BLaER1 (cell line): ENCODE results near the gene FBRSL1.

Experiments used
- H3K27ac ChIP-seq: shearing (Covaris generic); formaldehyde crosslinking; 2 replicates; pipeline ENCODE4 v1.8.1; 2022
- H3K27me3 ChIP-seq: shearing (Covaris generic); formaldehyde crosslinking; 2 replicates; pipeline ENCODE4 v1.8.1; 2022
- H3K36me3 ChIP-seq: shearing (Covaris generic); formaldehyde crosslinking; 2 replicates; pipeline ENCODE4 v1.8.1; 2022
- H3K4me1 ChIP-seq: shearing (Covaris generic); formaldehyde crosslinking; 2 replicates; pipeline ENCODE4 v1.8.1; 2022
- H3K4me2 ChIP-seq: shearing (Covaris generic); formaldehyde crosslinking; 2 replicates; pipeline ENCODE4 v1.8.1; 2022
- H3K4me3 ChIP-seq: shearing (Covaris generic); formaldehyde crosslinking; 2 replicates; pipeline ENCODE4 v1.8.1; 2022
- H3K9ac ChIP-seq: shearing (Covaris generic); formaldehyde crosslinking; 2 replicates; pipeline ENCODE4 v1.8.1; 2022
- H3K9me3 ChIP-seq: shearing (Covaris generic); formaldehyde crosslinking; 2 replicates; pipeline ENCODE4 v1.8.1; 2022
- H4K20me1 ChIP-seq: shearing (Covaris generic); formaldehyde crosslinking; 2 replicates; pipeline ENCODE4 v1.8.1; 2022
- Cebpa-rat ChIP-seq: shearing (Covaris generic); IDR thresholded peaks from 2 replicates; pipeline ENCODE4 v1.8.1; 2022

Gene FBRSL1

GRCh38 chr12:132477017-132477702 lies 12.8 kb upstream of the FBRSL1 start:
- Histone ChIP-seq H3K4me2 (peak overlapping the region; percentile 94), H3K9me3 (no peaks in the 10 kb centered on the region), H3K4me1 (peaks cover 73% of the 10 kb centered on the region), H3K4me3 (peak overlapping the region; percentile 52), H4K20me1 (no peaks in the 10 kb centered on the region), H3K27me3 (no peaks in the 10 kb centered on the region), H3K9ac (peak overlapping the region; percentile 64; the same call in 1 of the 2 replicates), H3K36me3 (no peaks in the 10 kb centered on the region), H3K27ac (peak overlapping the region; percentile 84)
- no peak for TF ChIP-seq Cebpa-rat

GRCh38 chr12:132477703-132478432 lies 12.1 kb upstream of the FBRSL1 start:
- Histone ChIP-seq H3K4me3 (no peak overlapping the region), H3K27me3 (no peaks in the 10 kb centered on the region)

GRCh38 chr12:132478433-132478803 lies 11.5 kb upstream of the FBRSL1 start:
- H3K9me3 ChIP-seq: no peaks in the 10 kb centered on the region
- no peaks in the 10 kb centered on the region for H4K20me1 ChIP-seq
- H3K4me1 ChIP-seq: peaks cover 81% of the 10 kb centered on the region
- TF ChIP-seq Cebpa-rat: no peak
- H3K9ac ChIP-seq: no peak overlapping the region
- H3K4me2 ChIP-seq: peak overlapping the region; percentile 94
- no peak overlapping the region for H3K4me3 ChIP-seq
- peak overlapping the region; percentile 75 for H3K27ac ChIP-seq
- H3K36me3 ChIP-seq: no peaks in the 10 kb centered on the region
- H3K27me3 ChIP-seq: no peaks in the 10 kb centered on the region

More at GRCh38 chr12:132477703-132478432, 12.1 kb upstream of the FBRSL1 start:
- H3K9ac ChIP-seq: peak overlapping the region; percentile 7; the same call in 1 of the 2 replicates
- no peaks in the 10 kb centered on the region for H4K20me1 ChIP-seq
- TF ChIP-seq Cebpa-rat: no peak
- peak overlapping the region; percentile 75 for H3K27ac ChIP-seq
- no peaks in the 10 kb centered on the region for H3K36me3 ChIP-seq
- peak overlapping the region; percentile 94 for H3K4me2 ChIP-seq
- peaks cover 76% of the 10 kb centered on the region for H3K4me1 ChIP-seq
- H3K9me3 ChIP-seq: no peaks in the 10 kb centered on the region

GRCh38 chr12:132478845-132479244 lies 11.1 kb upstream of the FBRSL1 start:
- Histone ChIP-seq H3K27ac (peak overlapping the region; percentile 75), H3K36me3 (no peaks in the 10 kb centered on the region), H3K4me3 (peak overlapping the region; percentile 42; the same call in 1 of the 2 replicates), H3K4me2 (peak overlapping the region; percentile 94), H4K20me1 (no peaks in the 10 kb centered on the region), H3K4me1 (peaks cover 85% of the 10 kb centered on the region), H3K9me3 (no peaks in the 10 kb centered on the region), H3K9ac (peak overlapping the region; percentile 13), H3K27me3 (no peaks in the 10 kb centered on the region)
- no peak for TF ChIP-seq Cebpa-rat

- TF ChIP-seq Cebpa-rat: no peak
- Histone ChIP-seq H3K4me1 (peaks cover 90% of the 10 kb centered on the region), H3K4me3 (peak overlapping the region; percentile 42; the same call in 1 of the 2 replicates), H3K9me3 (no peaks in the 10 kb centered on the region), H3K4me2 (peak overlapping the region; percentile 94), H3K36me3 (no peaks in the 10 kb centered on the region), H3K9ac (peak overlapping the region; percentile 13), H3K27me3 (no peaks in the 10 kb centered on the region), H4K20me1 (no peaks in the 10 kb centered on the region), H3K27ac (peak overlapping the region; percentile 75)
Observed at GRCh38 chr12:132479291-132479690, 10.7 kb upstream of the FBRSL1 start.

- peak overlapping the region; percentile 13; the same call in 1 of the 2 replicates for H3K9ac ChIP-seq
Observed at GRCh38 chr12:132479938-132480622, 9.9 kb upstream of the FBRSL1 start.

GRCh38 chr12:132480623-132481132 lies 9.3 kb upstream of the FBRSL1 start:
- Histone ChIP-seq H4K20me1 (no peaks in the 10 kb centered on the region), H3K9ac (peak overlapping the region; percentile 13), H3K27ac (peak overlapping the region; percentile 75), H3K9me3 (no peaks in the 10 kb centered on the region), H3K36me3 (no peaks in the 10 kb centered on the region), H3K27me3 (no peaks in the 10 kb centered on the region), H3K4me2 (peak overlapping the region; percentile 94), H3K4me1 (peaks cover 100% of the 10 kb centered on the region), H3K4me3 (no peak overlapping the region)
- TF ChIP-seq Cebpa-rat: no peak

More at GRCh38 chr12:132479938-132480622, 9.9 kb upstream of the FBRSL1 start:
- no peaks in the 10 kb centered on the region for H3K9me3 ChIP-seq
- H3K4me2 ChIP-seq: peak overlapping the region; percentile 94
- no peaks in the 10 kb centered on the region for H3K27me3 ChIP-seq
- H3K27ac ChIP-seq: peak overlapping the region; percentile 75
- no peaks in the 10 kb centered on the region for H4K20me1 ChIP-seq
- no peaks in the 10 kb centered on the region for H3K36me3 ChIP-seq
- H3K4me3 ChIP-seq: peak overlapping the region; percentile 42; the same call in 1 of the 2 replicates
- TF ChIP-seq Cebpa-rat: no peak
- H3K4me1 ChIP-seq: peaks cover 98% of the 10 kb centered on the region

GRCh38 chr12:132481345-132481744 lies 8.6 kb upstream of the FBRSL1 start:
- Histone ChIP-seq H3K4me1 (peaks cover 100% of the 10 kb centered on the region), H3K27ac (peak overlapping the region; percentile 75), H3K9ac (peak overlapping the region; percentile 13), H3K36me3 (no peaks in the 10 kb centered on the region), H3K27me3 (no peaks in the 10 kb centered on the region), H4K20me1 (no peaks in the 10 kb centered on the region), H3K9me3 (no peaks in the 10 kb centered on the region), H3K4me2 (peak overlapping the region; percentile 94), H3K4me3 (no peak overlapping the region)
- no peak for TF ChIP-seq Cebpa-rat
